ENCODE measurements around the gene CCDC34. TPM values are rescaled to one million over a fixed set of nuclear protein-coding genes. Genes with fewer than 3 reads are reported as not detected.
"Not testable (repeated sequence)": the region's sequence is repeated elsewhere in the genome, so short reads cannot be mapped to it uniquely, and the experiment has no call there.

Gene CCDC34
- total RNA-seq, 1 donor from 2014 or later: 2.3 TPM

GRCh38 chr11:27331981-27332380, 31.0 kb downstream of the CCDC34 start:
- intact Hi-C loops (cut with DNase I): no loop called here
- no peak for DNase-seq (ENCODE audit: low spot score)

DNA sequence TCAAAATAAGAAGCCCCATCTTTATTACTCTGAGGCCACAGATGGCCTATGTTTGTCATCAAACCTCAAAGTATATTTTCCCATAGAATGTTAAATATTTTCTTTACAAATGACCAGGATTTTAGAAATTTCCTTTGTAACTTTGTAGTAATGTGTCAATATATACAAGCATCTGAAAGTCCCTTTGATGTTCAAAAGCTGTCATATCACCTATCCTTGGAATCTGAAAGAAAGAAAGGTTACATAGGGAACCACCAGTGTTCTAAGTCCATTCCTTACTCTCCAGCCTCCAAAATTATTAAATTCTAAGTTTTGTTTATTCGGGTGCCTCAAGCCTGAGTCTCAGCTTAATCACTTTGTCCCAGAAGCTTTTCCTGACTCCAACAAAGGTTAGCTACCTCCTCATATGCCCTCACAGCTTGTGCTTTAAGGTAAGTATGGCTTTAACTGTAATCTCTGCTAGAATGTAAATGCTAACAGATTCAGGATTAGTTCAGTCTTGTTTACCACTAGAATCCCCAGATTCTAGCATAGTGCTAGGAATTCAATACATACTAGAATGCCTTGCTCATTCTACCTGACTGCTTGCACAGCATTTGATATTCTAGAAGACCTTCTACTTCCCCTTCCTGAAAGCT, 32.3 kb downstream of the CCDC34 start:
- intact Hi-C loops (cut with DNase I): no loop called here
- no peak for DNase-seq (ENCODE audit: low spot score)

DNA sequence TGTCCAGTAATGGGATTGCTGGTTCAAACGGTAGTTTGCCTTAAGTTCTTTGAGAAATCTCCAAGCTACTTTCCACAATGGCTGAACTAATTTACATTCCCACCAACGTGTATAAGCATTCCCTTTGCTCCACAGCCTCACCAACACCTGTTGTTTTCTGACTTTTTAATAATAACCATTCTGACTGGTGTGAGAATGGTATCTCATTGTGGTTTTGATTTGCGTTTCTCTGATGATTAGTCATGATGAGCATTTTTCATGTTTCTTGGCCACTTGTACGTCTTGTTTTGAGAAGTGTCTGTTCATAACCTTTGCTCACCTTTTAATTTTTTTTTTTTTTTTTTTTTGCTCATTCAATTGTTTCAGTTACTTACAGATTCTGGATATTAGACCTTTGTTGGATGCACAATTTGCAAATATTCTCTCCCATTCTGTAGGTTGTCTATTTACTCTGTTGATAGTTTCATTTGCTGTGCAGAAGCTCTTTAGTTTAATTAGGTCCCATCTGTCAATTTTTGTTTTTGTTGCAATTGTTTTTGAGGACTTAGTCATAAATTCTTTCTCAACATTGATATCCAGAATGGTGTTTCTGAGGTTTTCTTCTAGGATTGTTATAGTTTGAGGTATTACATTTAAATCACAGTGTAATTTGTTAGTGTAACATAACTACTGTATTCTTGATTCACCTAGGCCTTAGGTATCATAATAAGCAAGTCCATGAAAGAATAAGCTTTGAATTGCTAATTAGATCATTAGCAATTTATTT, 33.0 kb downstream of the CCDC34 start:
- intact Hi-C loops (cut with DNase I): no loop called here
- no peak for DNase-seq (ENCODE audit: low spot score)

GRCh38 chr11:27328614-27329013, 34.4 kb downstream of the CCDC34 start:
- intact Hi-C loops (cut with DNase I): no loop called here
- no peak for DNase-seq (ENCODE audit: low spot score)

- intact Hi-C loops (cut with DNase I); DNase-seq (ENCODE audit: low spot score): not testable (repeated sequence)
Measured at GRCh38 chr11:27327064-27327463, 36.0 kb downstream of the CCDC34 start.

- intact Hi-C loops (cut with DNase I); DNase-seq (ENCODE audit: low spot score): not testable (repeated sequence)
Measured at GRCh38 chr11:27322196-27322595, 40.8 kb downstream of the CCDC34 start.

- intact Hi-C loops (cut with DNase I); DNase-seq (ENCODE audit: low spot score): not testable (repeated sequence)
Measured at GRCh38 chr11:27321340-27321739, 41.7 kb downstream of the CCDC34 start.

DNA sequence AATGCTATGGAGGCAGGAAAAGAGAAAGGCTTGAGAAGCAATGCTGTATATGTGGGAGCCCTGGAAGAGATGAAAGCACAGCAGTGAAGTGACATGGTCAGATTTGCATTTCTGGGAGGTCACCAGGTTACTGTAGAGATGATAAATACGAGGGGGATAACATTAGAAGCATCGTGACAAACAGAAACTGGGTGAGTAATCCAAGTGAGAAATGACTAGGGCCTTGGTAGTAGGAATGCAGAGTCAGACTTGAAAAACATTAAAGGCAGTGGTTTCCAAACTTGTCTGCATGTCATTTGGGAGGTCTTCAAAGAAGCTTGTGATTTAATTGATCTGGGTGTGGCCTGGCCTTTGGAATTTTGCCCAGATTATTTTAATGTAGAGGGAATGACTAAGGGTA, 43.9 kb downstream of the CCDC34 start:
- no peak for DNase-seq (ENCODE audit: low spot score)
- intact Hi-C loops (cut with DNase I): no loop called here

GRCh38 chr11:27317751-27318150, 45.3 kb downstream of the CCDC34 start:
- no peak for DNase-seq (ENCODE audit: low spot score)
- intact Hi-C loops (cut with DNase I): no loop called here

DNA sequence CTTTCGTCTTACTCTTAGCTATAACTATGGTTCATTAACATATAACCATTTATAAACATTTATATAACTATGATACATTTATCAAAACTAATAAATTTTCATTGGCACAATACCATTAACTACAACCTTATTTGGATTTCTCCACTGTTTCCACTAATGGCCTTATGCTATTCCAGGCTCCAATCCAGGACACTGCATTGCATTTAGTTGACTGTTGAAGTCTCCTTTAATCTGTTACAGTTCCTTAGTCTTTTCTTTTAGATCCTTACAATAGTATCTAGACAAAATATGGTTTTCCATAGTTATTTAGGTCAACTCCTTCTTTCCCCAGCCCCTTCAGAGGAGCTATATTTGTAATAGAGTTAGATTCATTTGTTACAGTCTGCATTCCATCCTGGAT, 47.2 kb downstream of the CCDC34 start:
- intact Hi-C loops (cut with DNase I): no loop called here
- no peak for DNase-seq (ENCODE audit: low spot score)

GRCh38 chr11:27313157-27313821, 49.7 kb downstream of the CCDC34 start:
- no peak for DNase-seq (ENCODE audit: low spot score)
- intact Hi-C loops (cut with DNase I): no loop called here

- intact Hi-C loops (cut with DNase I): no loop called here
- no peak for DNase-seq (ENCODE audit: low spot score)
Measured at GRCh38 chr11:27312110-27312509, 50.9 kb downstream of the CCDC34 start.

DNA sequence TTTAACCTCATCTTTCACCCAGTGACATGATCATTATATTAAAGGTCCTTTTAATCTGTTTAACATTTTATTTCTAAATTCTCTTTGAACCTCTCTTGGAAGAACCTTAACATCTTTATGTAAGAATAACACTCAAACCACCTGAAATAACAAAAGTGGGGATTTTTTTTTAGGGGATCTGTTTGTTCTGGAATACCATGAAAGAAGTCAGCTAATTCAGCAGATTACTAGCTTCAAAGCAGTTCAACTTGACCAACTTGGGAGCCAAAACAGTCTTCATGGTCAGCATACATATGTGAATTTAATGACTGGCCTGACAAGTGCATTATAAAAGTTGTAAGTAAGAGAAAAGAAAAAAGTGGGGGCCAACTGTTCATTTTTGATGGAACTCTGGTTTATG, 52.3 kb downstream of the CCDC34 start:
- intact Hi-C loops (cut with DNase I): no loop called here
- DNase-seq (ENCODE audit: low spot score): no peak

- intact Hi-C loops (cut with DNase I): no loop called here
- no peak for DNase-seq (ENCODE audit: low spot score)
Measured at GRCh38 chr11:27310182-27310581, 52.8 kb downstream of the CCDC34 start.

- intact Hi-C loops (cut with DNase I): no loop called here
- no peak for DNase-seq (ENCODE audit: low spot score)
Measured at GRCh38 chr11:27309046-27309445, 54.0 kb downstream of the CCDC34 start.

DNA sequence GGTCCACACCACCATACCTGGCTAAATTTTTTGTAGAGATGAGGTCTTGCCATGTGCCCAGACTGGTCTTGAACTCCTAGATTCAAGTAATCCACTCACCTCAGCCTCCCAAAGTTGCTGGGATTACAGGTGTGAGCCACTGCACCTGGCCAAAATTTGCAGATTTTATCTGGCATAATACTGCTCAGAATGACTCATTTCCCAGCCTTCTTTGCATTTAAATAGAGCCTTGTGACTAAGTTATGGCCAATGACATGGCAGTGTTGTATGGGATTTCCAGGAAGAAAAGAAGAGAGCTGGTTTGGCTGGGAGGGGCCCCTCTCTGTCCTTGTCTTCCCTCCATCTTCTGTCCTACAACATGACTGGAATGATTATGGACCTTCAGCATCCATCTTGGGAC, 55.8 kb downstream of the CCDC34 start:
- intact Hi-C loops (cut with DNase I): no loop called here

GRCh38 chr11:27305751-27306150, 57.3 kb downstream of the CCDC34 start:
- DNase-seq (ENCODE audit: low spot score): no peak
- intact Hi-C loops (cut with DNase I): no loop called here

More for the DNA sequence above, 55.8 kb downstream of the CCDC34 start:
- DNase-seq (ENCODE audit: low spot score): no peak

DNA sequence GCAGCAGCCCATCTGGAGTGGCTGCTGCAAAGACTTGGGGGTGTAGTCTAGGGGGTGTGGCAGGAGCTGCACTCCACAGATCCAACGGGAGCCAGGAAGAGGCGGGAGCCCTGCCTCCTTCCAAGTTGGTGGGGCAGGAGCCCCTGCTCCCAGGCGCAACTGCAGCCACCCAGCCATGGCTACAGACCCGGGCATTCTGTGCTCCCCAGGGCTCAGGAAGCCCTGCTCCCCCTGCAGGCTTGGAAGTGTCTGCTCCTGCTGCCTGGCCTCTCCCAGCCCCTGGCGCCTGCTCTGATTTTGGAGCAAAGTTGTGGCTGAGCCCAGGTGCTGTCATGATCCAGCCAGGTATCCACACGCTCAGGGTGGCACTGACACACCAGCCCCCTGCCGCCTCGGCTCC, 58.5 kb downstream of the CCDC34 start:
- DNase-seq (ENCODE audit: low spot score): no peak
- intact Hi-C loops (cut with DNase I): no loop called here

- intact Hi-C loops (cut with DNase I): no loop called here
- no peak for DNase-seq (ENCODE audit: low spot score)
Measured at GRCh38 chr11:27303903-27304302, 59.1 kb downstream of the CCDC34 start.

GRCh38 chr11:27300974-27301373, 62.0 kb downstream of the CCDC34 start:
- DNase-seq (ENCODE audit: low spot score): no peak
- intact Hi-C loops (cut with DNase I): no loop called here

GRCh38 chr11:27297616-27298015, 65.4 kb downstream of the CCDC34 start:
- intact Hi-C loops (cut with DNase I): loop anchor here (2.0 to 10.0 kb wide), 3 partner anchors 60 to 187 kb away; no protein-coding TSS in a partner anchor
- no peak for DNase-seq (ENCODE audit: low spot score)
